Smooth muscle cell (in vitro differentiated cells): ENCODE data around the gene FBLN2. TPM values are rescaled to one million over a fixed set of nuclear protein-coding genes. Genes with fewer than 3 reads are reported as not detected.

Experiments
- DNase-seq: peaks from one replicate; lab custom pipeline; 2025; ENCODE audit not compliant: unreplicated experiment; lab: John Stamatoyannopoulos, UW
- H2AFZ ChIP-seq: fragments of 200-600 bp; sonication (generic); 2 replicates; pipeline ENCODE4 v1.6.0; 2016; ENCODE audit warnings: antibody characterized with exemption, low read depth, mild to moderate bottlenecking
- H3F3A ChIP-seq: fragments of 200-600 bp; sonication (generic); 2 replicates; pipeline ENCODE4 v1.6.0; 2017; ENCODE audit warnings: antibody characterized with exemption, low read depth
- H3K27ac ChIP-seq: fragments of 200-600 bp; sonication (generic); 2 replicates; pipeline ENCODE4 v1.5.1; 2016; ENCODE audit warnings: low read depth, mild to moderate bottlenecking
- H3K27me3 ChIP-seq: fragments of 200-600 bp; sonication (generic); 2 replicates; pipeline ENCODE4 v1.6.1; 2016; ENCODE audit warnings: low read depth, mild to moderate bottlenecking
- H3K36me3 ChIP-seq: fragments of 200-600 bp; sonication (generic); 2 replicates; pipeline ENCODE4 v1.5.1; 2016; ENCODE audit warnings: low read depth
- H3K4me1 ChIP-seq: fragments of 200-600 bp; sonication (generic); 2 replicates; pipeline ENCODE4 v1.5.1; 2016; ENCODE audit warnings: low read depth
- H3K4me2 ChIP-seq: fragments of 200-600 bp; sonication (generic); 2 replicates; pipeline ENCODE4 v1.6.0; 2016; ENCODE audit warnings: mild to moderate bottlenecking
- H3K4me3 ChIP-seq: fragments of 200-600 bp; sonication (generic); 2 replicates; pipeline ENCODE4 v1.5.1; 2016; ENCODE audit warnings: mild to moderate bottlenecking
- H3K79me2 ChIP-seq: fragments of 200-600 bp; sonication (generic); 2 replicates; pipeline ENCODE4 v1.6.0; 2016; ENCODE audit warnings: low read depth, mild to moderate bottlenecking
- H3K9ac ChIP-seq: fragments of 200-600 bp; sonication (generic); 2 replicates; pipeline ENCODE4 v1.6.0; 2016; ENCODE audit warnings: low read depth
- H3K9me3 ChIP-seq: fragments of 200-600 bp; sonication (generic); replicated peaks from 2 replicates; pipeline ENCODE4 v1.5.1; 2016; ENCODE audit warnings: low read depth
- H4K20me1 ChIP-seq: fragments of 200-600 bp; sonication (generic); 2 replicates; pipeline ENCODE4 v1.6.0; 2016; ENCODE audit warnings: low read depth
- WGBS: methylation state at CpG from one replicate; pipeline ENCODE4 v1.1.7; 2016; ENCODE audit warnings: low lambda C conversion rate; 5-methylcytosine and 5-hydroxymethylcytosine counted together
- polyA plus RNA-seq: library from polyadenylated mRNA; unstranded; fragments of >200 nt; fragmentation: Nextera tagmentation; extraction: Ambion mirVana; gene quantifications from 2 replicates; pipeline ENCODE4 v1.2.1, GENCODE V29; 2016
- total RNA-seq: library from RNA; depleted of rRNA; stranded (reverse); fragments of >200 nt; gene quantifications from 2 replicates; pipeline ENCODE4 v1.2.3, GENCODE V29; 2014
- TF ChIP-seq, protein P1 (sequence below): fragments of 200-600 bp; sonication (generic); IDR thresholded peaks from 2 replicates; pipeline ENCODE4 v1.5.1; 2017; ENCODE audit warnings: borderline replicate concordance, mild to moderate bottlenecking, antibody characterized with exemption; ENCODE audit not compliant: insufficient read depth, poor library complexity, severe bottlenecking

FBLN2 gene
- total and polyA plus RNA-seq, 2 experiments from 2014 or later: 159 to 390 TPM

GRCh38 chr3:13568515-13569028, 19.6 kb downstream of the FBLN2 start:
- no peak overlapping the region for H3K4me3 ChIP-seq
- no peak overlapping the region for H2AFZ ChIP-seq
- no peaks in the 10 kb centered on the region for H3K27me3 ChIP-seq
- TF ChIP-seq, protein P1, sequence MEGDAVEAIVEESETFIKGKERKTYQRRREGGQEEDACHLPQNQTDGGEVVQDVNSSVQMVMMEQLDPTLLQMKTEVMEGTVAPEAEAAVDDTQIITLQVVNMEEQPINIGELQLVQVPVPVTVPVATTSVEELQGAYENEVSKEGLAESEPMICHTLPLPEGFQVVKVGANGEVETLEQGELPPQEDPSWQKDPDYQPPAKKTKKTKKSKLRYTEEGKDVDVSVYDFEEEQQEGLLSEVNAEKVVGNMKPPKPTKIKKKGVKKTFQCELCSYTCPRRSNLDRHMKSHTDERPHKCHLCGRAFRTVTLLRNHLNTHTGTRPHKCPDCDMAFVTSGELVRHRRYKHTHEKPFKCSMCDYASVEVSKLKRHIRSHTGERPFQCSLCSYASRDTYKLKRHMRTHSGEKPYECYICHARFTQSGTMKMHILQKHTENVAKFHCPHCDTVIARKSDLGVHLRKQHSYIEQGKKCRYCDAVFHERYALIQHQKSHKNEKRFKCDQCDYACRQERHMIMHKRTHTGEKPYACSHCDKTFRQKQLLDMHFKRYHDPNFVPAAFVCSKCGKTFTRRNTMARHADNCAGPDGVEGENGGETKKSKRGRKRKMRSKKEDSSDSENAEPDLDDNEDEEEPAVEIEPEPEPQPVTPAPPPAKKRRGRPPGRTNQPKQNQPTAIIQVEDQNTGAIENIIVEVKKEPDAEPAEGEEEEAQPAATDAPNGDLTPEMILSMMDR: no peak
- H3K4me1 ChIP-seq: peaks cover 19% of the 10 kb centered on the region
- 84% methylated on average over 15 of the region's 15 CpGs for WGBS
- H3K4me2 ChIP-seq: no peak overlapping the region
- no peak overlapping the region for H3K9ac ChIP-seq
- H3F3A ChIP-seq: no peaks in the 10 kb centered on the region
- peaks cover 77% of the 10 kb centered on the region for H4K20me1 ChIP-seq
- peaks cover 64% of the 10 kb centered on the region for H3K79me2 ChIP-seq
- no peak overlapping the region for H3K27ac ChIP-seq
- no peak for DNase-seq
- no peaks in the 10 kb centered on the region for H3K9me3 ChIP-seq
- no peaks in the 10 kb centered on the region for H3K36me3 ChIP-seq

- no peak overlapping the region for H2AFZ ChIP-seq
- 79% methylated on average over 3 of the region's 7 CpGs for WGBS
- peaks cover 23% of the 10 kb centered on the region for H3K4me1 ChIP-seq
- H3K4me3 ChIP-seq: no peak overlapping the region
- H3K79me2 ChIP-seq: peaks cover 58% of the 10 kb centered on the region
- TF ChIP-seq, protein P1: no peak
- no peaks in the 10 kb centered on the region for H3F3A ChIP-seq
- no peaks in the 10 kb centered on the region for H3K27me3 ChIP-seq
- no peak overlapping the region for H3K9ac ChIP-seq
- H4K20me1 ChIP-seq: peaks cover 71% of the 10 kb centered on the region
- H3K9me3 ChIP-seq: no peaks in the 10 kb centered on the region
- H3K4me2 ChIP-seq: no peak overlapping the region
- H3K27ac ChIP-seq: no peak overlapping the region
- no peak for DNase-seq
- no peaks in the 10 kb centered on the region for H3K36me3 ChIP-seq
These were observed 20.3 kb downstream of the FBLN2 start for GRCh38 chr3:13569201-13569600.

- Histone ChIP-seq H3K4me1 (peaks cover 25% of the 10 kb centered on the region), H3K27me3 (no peaks in the 10 kb centered on the region), H3K4me2 (no peak overlapping the region), H3K36me3 (no peaks in the 10 kb centered on the region), H3K4me3 (no peak overlapping the region), H3K9me3 (no peaks in the 10 kb centered on the region), H4K20me1 (peaks cover 67% of the 10 kb centered on the region), H3F3A (no peaks in the 10 kb centered on the region), H3K9ac (no peak overlapping the region), H3K79me2 (peaks cover 51% of the 10 kb centered on the region), H2AFZ (no peak overlapping the region), H3K27ac (no peak overlapping the region)
- TF ChIP-seq, protein P1: no peak
- DNase-seq: no peak
- WGBS: 81% methylated on average over 26 of the region's 26 CpGs
These were observed 20.9 kb downstream of the FBLN2 start for GRCh38 chr3:13569641-13570390.
